Glomerular endothelial cell (primary cell): ENCODE results near the gene OMD. TPM values are rescaled to one million over a fixed set of nuclear protein-coding genes. Genes with fewer than 3 reads are reported as not detected.

ENCODE experiments used
- DNase-seq: peaks from one replicate; pipeline ENCODE4 v3.0.0-alpha.2; 2011; ENCODE audit warnings: low read depth, low spot score; ENCODE audit errors: extremely low read depth
- total RNA-seq: library from RNA; depleted of rRNA; stranded (reverse); fragments of >200 nt; gene quantifications from 2 replicates; pipeline ENCODE4 v1.2.3, GENCODE V29; 2015

OMD gene
- total RNA-seq, 1 donor from 2014 or later, result not detected

DNA sequence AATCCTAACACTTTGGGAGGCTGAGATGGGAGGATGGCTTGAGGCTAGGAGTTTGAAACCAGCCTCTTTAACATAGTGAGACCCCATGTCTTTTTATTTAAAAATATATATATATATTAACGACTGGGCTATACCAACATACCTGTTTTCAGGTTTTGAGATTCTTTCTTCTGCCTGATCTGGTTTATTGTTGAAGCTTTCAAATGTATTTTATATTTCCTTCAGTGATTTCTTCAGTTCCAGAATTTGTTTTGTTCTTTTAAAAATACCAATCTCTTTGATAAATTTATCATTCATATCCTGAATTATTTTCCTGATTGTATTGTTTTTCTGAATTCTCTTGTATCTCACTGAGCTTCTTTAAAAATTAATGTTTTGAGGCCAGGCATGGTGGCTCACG is 51.1 kb downstream of the OMD start:
- no peak for DNase-seq

DNA sequence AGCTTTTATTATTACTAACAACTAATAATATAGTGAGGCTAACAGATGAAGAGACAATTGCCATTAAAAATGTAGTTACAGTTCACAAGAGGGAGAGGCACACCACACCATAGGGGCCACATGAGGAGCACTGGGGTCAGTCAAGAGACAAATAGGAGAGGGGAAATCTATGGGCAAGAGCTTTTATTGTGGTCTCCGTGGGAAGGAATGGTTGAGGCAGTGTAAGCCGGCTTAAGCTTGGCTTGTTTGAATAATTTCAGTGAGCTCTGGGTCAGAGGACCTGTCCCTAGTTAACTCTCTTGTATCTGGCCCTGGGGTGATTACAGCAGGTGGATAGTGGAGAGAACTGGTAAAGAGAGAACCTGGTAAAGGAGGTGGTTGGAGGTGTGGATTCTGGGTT is 55.2 kb downstream of the OMD start:
- DNase-seq, result no peak

Other genes starting within 250 kb of the OMD start
- 89.1 and 98.2 TPM in 2 replicates for gene IARS1, start 130.8 kb downstream of the OMD start, total RNA-seq
- gene NOL8, start 99.1 kb downstream of the OMD start, total RNA-seq, result 22.4 and 28.4 TPM in 2 replicates
- gene CENPP, start 98.5 kb downstream of the OMD start, total RNA-seq, result 1.8 and 2.5 TPM in 2 replicates
- not detected in 2 replicates for gene OGN, start 19.9 kb downstream of the OMD start, total RNA-seq
- not detected in 2 replicates for gene ASPN, start 58.0 kb upstream of the OMD start, total RNA-seq
- gene ECM2, start 111.5 kb upstream of the OMD start, total RNA-seq, result not detected in 2 replicates
- gene IPPK, start 245.7 kb upstream of the OMD start, total RNA-seq, result 15.4 and 18.0 TPM in 2 replicates